ENCODE data around the gene MYOCOS. TPM values are rescaled to one million over a fixed set of nuclear protein-coding genes. Genes with fewer than 3 reads are reported as not detected.

Gene MYOCOS
- total RNA-seq, 1 donor from 2014 or later: 0.32 TPM

GRCh38 chr1:171656206-171656605 lies 34.2 kb downstream of the MYOCOS start:
- intact Hi-C loops (cut with micrococcal nuclease): loop anchor here (5.0 kb wide), 1 partner anchor 196 kb away; no protein-coding TSS in a partner anchor

GRCh38 chr1:171661076-171661650 lies 39.1 kb downstream of the MYOCOS start:
- intact Hi-C loops (cut with micrococcal nuclease): no loop called here

- intact Hi-C loops (cut with micrococcal nuclease): no loop called here
Measured at GRCh38 chr1:171663036-171663853, 41.2 kb downstream of the MYOCOS start.

- intact Hi-C loops (cut with micrococcal nuclease): no loop called here
Measured at GRCh38 chr1:171663854-171664575, 42.0 kb downstream of the MYOCOS start.

GRCh38 chr1:171664976-171665375 lies 42.9 kb downstream of the MYOCOS start:
- intact Hi-C loops (cut with micrococcal nuclease): no loop called here

GRCh38 chr1:171666114-171666769 lies 44.2 kb downstream of the MYOCOS start:
- intact Hi-C loops (cut with micrococcal nuclease): no loop called here

- intact Hi-C loops (cut with micrococcal nuclease): no loop called here
Measured at GRCh38 chr1:171668372-171668771, 46.3 kb downstream of the MYOCOS start.

GRCh38 chr1:171670739-171671138 lies 48.7 kb downstream of the MYOCOS start:
- intact Hi-C loops (cut with micrococcal nuclease): no loop called here

- intact Hi-C loops (cut with micrococcal nuclease): no loop called here
Measured at GRCh38 chr1:171674431-171675405, 52.7 kb downstream of the MYOCOS start.

Other genes with a start within 250 kb of the MYOCOS start
- 282 and 297 TPM in 2 replicates for gene PRRC2C, start 136.7 kb upstream of the MYOCOS start, total RNA-seq
- gene MYOC, start 30.4 kb downstream of the MYOCOS start, total RNA-seq: not detected in 2 replicates
- gene VAMP4, start 119.8 kb downstream of the MYOCOS start, total RNA-seq: 18.5 and 21.3 TPM in 2 replicates
- gene METTL13, start 159.4 kb downstream of the MYOCOS start, total RNA-seq: 44.6 and 45.1 TPM in 2 replicates
- gene DNM3, start 219.3 kb downstream of the MYOCOS start, total RNA-seq: 1.2 and 1.8 TPM in 2 replicates